Measurements from ENCODE around the gene NR1D1. TPM values are rescaled to one million over a fixed set of nuclear protein-coding genes. Genes with fewer than 3 reads are reported as not detected.
A peak's percentile ranks its signal among the peaks of the same experiment; 100 is the strongest.

Gene NR1D1
- total RNA-seq, 1 donor = 1.7 TPM

DNA sequence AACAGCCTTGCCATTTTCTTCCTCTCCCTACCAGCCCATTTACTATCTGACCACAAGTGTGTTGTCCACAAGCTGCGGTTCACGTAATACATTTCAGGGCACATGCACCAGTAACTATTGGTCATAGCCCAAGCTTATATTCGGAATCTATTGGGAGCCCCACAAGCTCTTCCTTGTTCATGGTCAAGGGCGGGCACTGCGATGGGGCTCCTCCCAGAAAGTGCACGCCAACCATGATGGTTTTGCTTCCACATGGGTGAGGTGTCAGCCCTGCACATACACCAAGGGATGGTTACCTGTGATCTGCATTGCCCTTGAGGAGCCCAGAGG is 25.6 kb downstream of the NR1D1 start:
- TF ChIP-seq, protein P1, sequence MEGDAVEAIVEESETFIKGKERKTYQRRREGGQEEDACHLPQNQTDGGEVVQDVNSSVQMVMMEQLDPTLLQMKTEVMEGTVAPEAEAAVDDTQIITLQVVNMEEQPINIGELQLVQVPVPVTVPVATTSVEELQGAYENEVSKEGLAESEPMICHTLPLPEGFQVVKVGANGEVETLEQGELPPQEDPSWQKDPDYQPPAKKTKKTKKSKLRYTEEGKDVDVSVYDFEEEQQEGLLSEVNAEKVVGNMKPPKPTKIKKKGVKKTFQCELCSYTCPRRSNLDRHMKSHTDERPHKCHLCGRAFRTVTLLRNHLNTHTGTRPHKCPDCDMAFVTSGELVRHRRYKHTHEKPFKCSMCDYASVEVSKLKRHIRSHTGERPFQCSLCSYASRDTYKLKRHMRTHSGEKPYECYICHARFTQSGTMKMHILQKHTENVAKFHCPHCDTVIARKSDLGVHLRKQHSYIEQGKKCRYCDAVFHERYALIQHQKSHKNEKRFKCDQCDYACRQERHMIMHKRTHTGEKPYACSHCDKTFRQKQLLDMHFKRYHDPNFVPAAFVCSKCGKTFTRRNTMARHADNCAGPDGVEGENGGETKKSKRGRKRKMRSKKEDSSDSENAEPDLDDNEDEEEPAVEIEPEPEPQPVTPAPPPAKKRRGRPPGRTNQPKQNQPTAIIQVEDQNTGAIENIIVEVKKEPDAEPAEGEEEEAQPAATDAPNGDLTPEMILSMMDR (IDR thresholded peaks at IDR 0.05; ENCODE audit: insufficient read depth, low read depth, low read length) = no peak
- H3K4me3 ChIP-seq (ENCODE audit: low read depth, low read length) = no peak overlapping the region
- DNase-seq (ENCODE audit: low read depth) = no peak

DNA sequence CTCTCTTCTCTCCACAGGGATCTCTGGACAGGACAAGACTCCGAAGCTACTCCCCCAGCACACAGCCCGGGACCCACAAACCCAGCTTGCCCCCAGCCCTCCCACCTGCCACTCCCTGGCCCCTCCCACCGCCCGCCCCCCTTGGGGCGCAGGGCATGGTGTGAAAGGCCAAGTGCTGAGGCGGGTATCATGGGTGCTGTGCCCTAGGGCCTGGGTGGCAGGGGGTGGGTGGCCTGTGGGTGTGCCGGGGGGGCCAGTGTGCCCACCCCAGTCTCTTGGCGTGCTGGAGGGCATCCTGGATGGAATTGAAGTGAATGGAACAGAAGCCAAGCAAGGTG is 26.2 kb downstream of the NR1D1 start:
- no peak overlapping the region for H3K4me3 ChIP-seq (ENCODE audit: low read depth, low read length)
- TF ChIP-seq, protein P1 (IDR thresholded peaks at IDR 0.05; ENCODE audit: insufficient read depth, low read depth, low read length) = no peak
- no peak for DNase-seq (ENCODE audit: low read depth)

DNA sequence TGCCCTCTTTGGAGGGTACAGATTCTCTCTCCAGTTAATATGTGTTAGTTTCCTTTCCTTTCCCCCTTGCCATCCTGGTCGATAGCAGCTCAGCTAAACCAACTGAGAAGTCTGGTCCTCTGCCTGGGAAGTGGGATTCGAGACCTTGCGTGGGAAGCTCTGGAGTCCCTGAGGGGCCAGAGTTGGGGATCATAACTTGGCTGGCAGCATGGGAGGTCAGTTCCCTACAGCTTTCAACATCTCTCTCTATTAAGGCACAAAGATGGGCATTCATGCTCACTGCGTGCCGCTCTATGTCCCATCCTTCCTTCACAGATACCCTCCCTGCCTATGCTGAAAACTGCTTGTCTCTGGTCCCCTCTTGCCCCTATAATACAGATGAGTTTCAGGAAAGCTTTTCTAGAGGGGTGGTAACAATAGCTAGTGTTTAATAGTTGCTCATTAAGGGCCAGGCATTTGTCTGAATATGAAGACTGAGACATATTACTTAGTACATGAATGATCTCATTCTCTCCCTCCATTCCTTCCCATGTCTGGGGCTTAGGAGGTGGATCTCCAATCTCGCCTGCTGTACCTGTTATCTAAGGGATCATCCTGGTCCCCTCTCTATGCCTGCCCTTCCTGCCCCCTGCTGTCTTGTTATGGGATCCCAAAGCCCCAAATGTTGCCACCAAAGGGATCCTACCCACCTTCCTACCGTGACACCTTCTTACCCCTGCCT is 26.8 kb downstream of the NR1D1 start:
- TF ChIP-seq, protein P1 (IDR thresholded peaks at IDR 0.05; ENCODE audit: insufficient read depth, low read depth, low read length) = no peak
- no peak for DNase-seq (ENCODE audit: low read depth)
- no peak overlapping the region for H3K4me3 ChIP-seq (ENCODE audit: low read depth, low read length)

DNA sequence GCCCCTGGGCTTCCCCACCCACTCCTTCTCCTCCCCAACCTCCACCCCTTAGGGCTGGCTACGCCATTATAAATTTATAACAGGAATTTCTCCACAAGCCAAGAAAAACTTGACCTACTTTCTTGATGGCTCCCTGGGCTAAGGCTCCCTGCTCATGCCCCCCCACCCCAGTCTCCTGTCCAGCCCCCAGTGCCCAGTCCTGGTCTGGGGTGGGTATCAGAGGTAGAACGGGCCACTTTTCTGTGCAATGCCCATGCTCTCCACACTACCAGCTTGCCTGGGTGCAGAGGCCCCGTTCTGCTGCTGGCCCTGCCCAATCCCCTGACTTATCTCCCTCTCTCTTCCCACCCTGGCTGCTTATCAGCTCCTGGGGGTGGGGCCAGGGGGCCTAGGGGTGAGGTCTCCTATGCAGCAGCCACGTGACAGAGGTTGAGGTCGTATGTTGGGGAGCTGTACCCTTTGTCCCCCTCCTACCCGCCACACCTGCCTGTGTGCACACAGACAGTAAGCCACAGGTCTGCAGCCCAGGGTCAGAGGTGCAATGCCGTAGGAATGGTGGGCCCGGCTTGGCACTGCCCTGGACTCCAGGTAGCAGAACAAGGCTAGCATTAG is 27.5 kb downstream of the NR1D1 start:
- DNase-seq (ENCODE audit: low read depth) = no peak
- no peak overlapping the region for H3K4me3 ChIP-seq (ENCODE audit: low read depth, low read length)
- TF ChIP-seq, protein P1 (IDR thresholded peaks at IDR 0.05; ENCODE audit: insufficient read depth, low read depth, low read length) = no peak

DNA sequence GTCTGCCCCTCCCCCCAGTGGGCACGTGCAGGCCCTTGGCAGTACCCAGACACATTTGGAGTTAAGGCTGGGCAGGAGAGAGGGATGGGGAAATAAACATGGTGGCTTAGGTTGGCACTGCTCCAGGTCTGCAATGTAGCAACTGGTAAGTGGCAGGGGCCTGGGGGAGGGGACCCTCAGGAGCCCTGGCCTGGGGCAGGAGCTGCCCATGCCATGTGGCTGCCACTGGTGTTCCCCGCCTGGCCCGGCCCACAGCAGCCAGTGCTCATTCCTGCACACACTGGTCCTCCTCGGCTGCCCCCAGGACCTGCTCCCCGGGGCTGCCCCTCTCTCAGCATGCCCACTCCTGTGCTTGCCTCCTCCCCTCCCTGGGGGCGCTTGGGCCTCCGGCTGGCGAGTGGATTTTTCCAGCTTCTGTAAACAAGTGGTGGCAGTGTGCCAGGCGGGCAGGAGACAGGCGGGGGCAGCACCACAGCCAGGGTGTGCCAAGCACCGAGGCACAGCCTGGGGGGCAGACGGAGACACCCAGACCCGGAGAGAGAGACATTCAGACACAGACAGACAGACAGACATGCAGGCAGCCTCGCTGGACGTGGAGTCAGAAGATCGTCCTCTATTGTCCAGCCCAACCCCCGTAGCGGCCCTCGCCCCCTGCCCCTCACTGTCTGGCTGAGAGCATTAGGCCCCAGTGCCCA is 28.2 kb downstream of the NR1D1 start:
- H3K4me3 ChIP-seq (ENCODE audit: low read depth, low read length) = no peak overlapping the region
- TF ChIP-seq, protein P1 (IDR thresholded peaks at IDR 0.05; ENCODE audit: insufficient read depth, low read depth, low read length) = no peak
- DNase-seq (ENCODE audit: low read depth) = peak; percentile 52

DNA sequence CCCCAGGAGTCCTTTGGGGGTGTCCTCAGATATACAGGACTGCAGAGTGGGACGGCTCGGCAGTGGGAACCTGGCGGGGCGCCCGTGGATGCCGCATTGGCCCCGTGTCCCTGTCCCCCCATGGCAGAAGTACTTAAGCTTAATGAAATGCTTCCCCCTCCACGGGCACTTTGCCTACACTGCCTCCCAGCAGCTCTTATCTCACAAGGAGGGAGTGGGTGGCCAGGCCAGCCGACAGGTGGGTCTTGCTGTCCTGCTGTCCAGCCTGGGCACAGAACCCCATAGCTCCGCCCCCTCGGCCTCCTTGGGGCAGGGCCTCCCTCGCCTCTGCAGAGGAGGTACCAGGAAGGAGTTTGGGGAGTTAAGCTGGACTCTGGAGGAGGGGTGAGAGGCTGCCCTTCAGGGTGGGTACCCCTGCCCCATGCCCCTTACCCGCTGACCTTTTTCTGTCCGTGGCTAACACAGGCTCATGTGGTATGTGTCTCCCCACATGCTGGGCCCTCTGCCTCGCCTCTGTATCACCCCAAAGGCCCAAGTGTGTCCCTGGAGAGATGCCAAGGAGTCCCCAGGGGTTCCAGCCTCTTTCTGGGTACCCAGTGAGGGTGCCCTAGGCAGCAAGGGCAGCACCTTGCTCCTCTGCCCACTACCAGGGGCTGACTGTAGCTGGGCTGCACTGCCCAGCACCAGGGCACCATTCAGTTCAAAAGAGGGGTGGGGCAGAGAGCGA is 28.9 kb downstream of the NR1D1 start:
- TF ChIP-seq, protein P1 (IDR thresholded peaks at IDR 0.05; ENCODE audit: insufficient read depth, low read depth, low read length) = no peak
- DNase-seq (ENCODE audit: low read depth) = no peak
- H3K4me3 ChIP-seq (ENCODE audit: low read depth, low read length) = no peak overlapping the region
